Left colon (tissue), 2 donors: ENCODE data around the gene KCNS3. TPM values are rescaled to one million over a fixed set of nuclear protein-coding genes. Genes with fewer than 3 reads are reported as not detected.

Experiments used
- ATAC-seq: fragments of 200-7000 bp; cut with Tn5 transposase; one replicate; pipeline ENCODE4 v1.9.1; 2020; ENCODE audit warnings: mild to moderate bottlenecking, moderate library complexity
- DNase-seq, 2 donors: peaks; one replicate each; pipeline ENCODE4 v3.0.0-alpha.2; 2020
- intact Hi-C, 2 donors: fragments of 100-400 bp; cut with DNase I in 1 of 2; cut with micrococcal nuclease in 1 of 2; formaldehyde crosslinking; loops; one replicate each; pipeline versions ENCODE4 v1.11.2 to v1.14.0; 2022; cut with DNase I, micrococcal nuclease
- total RNA-seq, 2 donors: library from RNA; stranded (reverse); fragmentation: NEBNext Ultra II Directional; extraction: Animal tissue kit (Norgen Biotek cat#: 25700); gene quantifications; one replicate each; pipeline ENCODE4 v1.2.1, GENCODE V29; 2021
- donor health status: DM: no; HTN: no; CAD: no.
- donor health status: DM: yes; HTN: yes; CAD: no.

KCNS3 gene
- total RNA-seq, 2 donors from 2014 or later: 19.0 to 21.2 TPM

DNA sequence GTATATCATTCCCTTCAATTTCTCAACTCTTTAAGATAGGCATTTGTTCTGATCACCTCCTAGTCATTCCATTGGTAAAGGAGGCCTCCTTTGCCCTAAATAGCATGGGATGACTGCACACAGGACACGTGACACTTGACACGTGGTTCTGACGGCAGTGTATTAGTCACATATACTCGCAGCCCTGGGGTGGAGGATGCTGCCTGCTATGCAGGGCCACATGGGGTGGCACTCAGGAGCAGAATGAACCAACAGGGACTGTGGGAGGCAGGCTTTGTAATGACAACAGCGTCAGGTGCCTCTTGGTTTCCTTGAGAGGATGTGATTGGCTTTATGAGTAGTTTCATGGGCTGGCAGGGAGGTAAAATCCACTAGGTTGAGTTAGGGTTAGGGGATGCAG, 9.3 kb upstream of the KCNS3 start:
- intact Hi-C loops: no loop called here
- DNase-seq: no peak
- ATAC-seq: no peak

DNA sequence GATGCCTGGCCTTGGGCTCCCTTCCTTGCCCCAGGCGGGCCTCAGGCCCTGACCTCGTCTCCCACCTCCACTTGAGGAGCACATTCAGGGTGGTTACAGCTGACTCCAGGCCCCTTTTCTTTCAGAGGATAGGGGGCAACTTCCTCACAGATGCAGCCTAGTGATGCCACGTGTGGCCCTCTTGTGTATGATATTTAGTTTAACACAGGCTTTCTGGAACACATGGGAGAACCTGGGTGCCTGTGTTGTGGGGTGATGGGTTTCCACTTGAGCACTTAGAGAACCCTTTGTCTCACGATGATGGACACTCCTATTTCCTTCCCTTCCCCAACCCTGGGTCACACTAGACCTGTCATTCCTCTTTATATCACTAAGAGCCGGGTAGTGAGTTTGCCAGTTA, 6.8 kb upstream of the KCNS3 start:
- no peak for DNase-seq
- intact Hi-C loops: no loop called here

DNA sequence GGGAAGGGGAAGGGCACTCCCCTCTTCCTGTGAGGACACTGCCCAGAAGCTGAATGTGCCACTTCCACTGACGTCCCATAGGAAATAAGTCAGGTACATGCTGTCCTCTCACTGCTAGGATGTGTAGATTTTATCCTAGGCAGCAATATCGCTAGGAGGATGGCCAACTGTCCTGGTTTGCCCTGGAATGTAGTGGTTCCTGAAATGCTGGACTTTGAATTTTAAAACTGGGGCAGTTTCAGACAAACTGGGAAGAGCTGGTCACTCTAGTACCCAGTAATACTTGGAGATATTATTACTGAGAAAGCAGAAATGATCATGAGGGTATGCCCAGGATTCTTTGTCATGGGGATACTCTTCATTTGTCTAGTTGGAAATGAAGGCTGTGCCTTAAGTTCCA, 5.4 kb upstream of the KCNS3 start:
- intact Hi-C loops: no loop called here
- DNase-seq: no peak
- ATAC-seq: no peak

More for the DNA sequence above, 6.8 kb upstream of the KCNS3 start:
- no peak for ATAC-seq

DNA sequence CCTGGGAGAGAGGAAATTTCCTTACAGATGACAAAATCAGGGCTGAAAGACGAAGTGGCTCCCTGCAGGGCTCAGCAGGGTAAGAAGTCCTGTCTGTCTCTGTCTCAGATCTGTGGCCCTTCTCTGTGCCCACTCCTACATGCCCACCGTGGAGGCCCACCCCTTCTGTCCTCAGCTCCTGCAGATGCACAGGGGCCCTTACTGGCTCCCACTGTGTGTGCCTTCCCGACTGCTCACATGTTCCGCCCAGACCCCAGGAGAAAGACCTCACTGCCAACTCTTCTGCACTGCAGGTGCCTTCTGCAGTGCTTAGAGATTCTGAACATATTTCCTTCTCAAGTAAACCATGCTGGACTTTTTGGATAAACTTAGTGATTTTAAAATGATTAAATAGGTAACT, 1.9 kb upstream of the KCNS3 start:
- intact Hi-C loops: no loop called here
- DNase-seq: no peak
- ATAC-seq: no peak

DNA sequence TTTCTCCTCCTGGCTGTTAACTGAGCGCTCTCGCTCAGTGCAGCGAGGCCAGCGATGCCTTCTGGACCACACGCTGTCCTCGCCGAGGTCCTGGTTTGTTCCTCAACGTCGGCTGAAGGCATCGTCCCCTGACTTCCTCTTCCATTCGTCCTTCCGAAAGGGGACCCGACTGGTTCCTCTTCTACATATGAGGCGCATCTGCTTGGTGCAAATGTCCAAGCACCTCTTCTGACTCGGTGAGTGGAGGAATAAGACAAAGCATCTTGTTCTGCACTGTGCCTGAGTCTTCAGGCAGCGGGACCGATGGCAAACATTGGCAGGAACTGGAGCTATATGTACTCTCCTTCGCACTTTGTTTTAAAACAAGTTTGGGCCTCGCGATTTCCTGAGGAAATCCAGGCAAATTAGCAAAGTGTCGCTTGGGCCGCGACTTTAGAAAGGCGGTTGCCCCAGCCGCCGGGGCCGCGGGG, 621 bp upstream of the KCNS3 start:
- ATAC-seq (no peak), DNase-seq (peak in 1 of 2 donors; percentile 26)
- intact Hi-C loops: no loop called here

DNA sequence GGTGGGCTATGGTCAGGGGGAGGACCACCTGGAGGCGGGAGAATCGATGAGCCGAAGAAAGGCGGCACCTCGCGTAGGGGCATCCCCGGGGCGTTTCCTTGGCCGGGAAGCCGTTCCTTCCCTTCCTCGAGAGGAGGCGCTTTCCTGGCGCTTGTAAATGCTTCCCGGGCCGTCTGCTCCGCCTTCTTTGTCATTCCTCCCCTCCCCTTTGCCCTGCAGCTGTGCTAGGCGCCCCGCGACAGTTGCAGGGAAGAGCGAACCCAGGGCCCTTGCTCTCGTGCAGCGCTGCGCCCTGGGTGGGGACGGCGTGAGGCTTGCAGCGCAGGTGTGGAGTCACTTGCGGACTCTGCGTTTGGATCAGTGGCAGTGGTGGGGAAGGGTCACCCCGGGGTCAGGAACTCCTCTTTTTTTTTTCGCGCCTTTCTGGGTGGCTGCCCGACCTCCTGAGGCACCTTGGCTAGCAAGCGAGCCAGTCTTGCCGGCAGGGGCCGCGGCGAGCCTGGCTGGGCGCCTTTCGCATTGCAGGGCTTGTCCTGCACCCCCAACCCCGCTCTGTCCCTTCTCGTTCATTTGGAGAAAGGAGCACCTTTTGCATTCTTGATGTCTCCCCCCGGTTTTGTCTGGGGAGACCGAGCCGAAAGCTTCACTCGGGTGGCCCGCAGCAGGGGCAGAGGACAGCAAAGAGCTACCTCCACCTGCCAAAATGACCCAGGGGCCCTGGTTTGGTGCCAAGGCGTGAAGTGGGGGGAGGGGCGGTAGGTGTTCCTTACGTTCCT, 858 bp downstream of the KCNS3 start:
- DNase-seq (peak; percentile 83 to 90), ATAC-seq (peak; percentile 91)
- intact Hi-C loops: no loop called here

DNA sequence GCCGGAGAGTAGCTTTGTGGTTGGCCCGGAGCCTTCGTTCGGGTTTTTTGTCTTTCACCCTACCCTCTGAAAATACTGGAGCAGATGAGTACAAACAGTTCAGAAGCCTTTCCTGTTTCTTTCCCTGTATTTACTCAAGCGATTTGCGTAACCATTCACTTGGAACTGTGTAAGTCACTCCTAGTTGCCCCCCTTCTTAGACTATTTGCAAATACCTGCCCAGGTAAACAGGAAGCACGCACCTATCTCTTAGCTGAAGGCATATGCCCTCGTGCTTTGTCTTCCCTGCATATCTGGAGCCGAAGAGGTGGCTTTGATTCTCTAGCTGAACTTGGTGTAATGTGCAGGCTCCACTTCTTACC, 1.4 kb downstream of the KCNS3 start:
- intact Hi-C loops: no loop called here
- DNase-seq (no peak), ATAC-seq (peak; percentile 11)

DNA sequence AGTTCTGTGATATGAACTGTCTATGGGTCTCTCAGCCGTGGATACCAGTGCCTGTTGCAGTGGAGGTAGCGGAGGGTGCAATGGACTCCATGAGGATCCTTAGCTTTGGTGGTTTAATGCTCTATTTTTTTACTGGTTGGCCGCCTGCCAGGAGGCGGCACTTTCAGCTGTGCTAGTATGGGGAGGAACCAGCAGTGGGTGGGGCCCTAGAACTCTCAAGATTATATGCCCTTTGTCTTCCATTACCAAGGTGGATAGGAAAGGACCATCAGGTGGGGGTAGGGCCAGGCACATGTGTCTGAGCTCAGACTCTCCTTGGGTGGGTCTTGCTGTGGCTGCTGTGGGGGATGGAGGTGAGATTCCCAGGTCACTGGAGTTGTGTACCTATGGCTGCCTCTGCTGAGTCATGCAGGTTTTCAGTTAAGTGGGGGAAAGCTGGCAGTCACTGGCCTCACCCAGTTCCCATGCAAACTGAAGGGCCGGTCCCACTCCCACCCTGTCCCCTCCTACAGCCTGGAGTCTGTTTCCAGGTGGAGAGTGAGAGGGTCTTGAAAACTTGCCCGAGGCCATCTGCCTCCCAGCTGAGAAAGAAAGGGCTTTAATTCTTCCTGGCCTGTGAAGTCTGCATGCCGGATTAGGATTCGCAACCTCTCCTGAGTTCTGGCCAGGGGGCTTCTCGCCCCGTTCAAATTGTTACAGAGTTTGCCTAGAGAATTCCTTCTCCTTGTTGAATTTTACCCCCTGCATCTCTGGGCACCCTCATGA, 14.5 kb downstream of the KCNS3 start:
- DNase-seq (peak; percentile 24 to 67), ATAC-seq (peak; percentile 86)
- intact Hi-C loops: no loop called here

DNA sequence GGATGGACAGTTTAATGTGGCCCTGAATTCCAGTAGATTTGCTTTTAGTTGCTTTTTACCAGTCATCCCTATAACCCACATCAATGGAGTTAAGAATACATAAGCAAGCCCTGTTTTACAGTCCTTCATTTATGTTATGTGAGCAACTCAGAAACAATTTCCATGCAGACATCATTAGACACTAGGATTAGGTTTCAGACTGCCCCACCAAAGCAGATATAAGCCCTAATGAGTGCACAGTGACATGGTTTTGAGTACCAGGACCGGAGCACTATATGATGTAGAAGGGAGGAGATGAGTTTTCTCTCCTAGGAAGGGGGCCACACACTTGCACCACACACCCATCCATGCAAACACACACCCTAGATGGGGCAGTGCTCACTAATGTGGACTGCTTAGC, 15.5 kb downstream of the KCNS3 start:
- DNase-seq (no peak), ATAC-seq (no peak)
- intact Hi-C loops: no loop called here

DNA sequence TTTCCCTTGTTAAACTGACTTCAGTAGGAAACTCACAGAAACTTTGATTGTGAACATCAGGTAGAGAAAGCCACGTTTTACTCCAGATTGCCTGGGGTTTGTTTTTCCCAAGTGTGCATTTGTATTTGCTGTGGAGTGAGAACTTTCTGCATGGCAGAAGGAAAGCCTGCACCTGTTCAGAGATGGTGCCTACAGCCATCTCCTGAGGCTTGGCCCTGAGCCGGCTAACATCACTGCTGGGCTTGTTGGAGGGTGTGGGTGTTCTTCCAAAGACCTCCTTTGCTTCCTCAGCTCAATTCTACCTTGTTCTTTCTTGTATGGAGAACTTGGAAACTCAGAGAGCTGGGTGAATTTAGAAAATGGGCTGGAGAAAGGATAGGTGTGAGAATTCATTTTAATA, 16.1 kb downstream of the KCNS3 start:
- intact Hi-C loops: no loop called here
- DNase-seq (no peak), ATAC-seq (no peak)

DNA sequence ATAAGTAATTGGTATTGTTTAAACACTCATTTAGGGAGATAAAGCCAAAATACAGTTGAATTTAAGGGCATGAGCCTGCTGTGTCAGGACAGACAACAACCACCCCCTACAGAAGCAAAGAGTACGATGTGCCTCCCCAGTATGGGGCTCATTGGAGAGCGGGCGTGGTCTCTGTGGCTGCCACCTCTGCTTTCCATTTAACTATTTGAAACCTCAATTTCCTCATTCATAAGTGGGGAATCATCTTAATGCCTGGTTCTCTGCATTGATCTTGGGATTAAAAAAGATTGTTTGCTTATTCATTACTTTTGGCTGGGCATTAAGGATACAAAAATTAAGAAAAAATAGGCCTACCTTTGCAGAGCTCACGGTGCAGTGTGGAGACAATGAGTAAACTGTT, 21.4 kb downstream of the KCNS3 start:
- intact Hi-C loops: no loop called here
- DNase-seq (no peak), ATAC-seq (no peak)

DNA sequence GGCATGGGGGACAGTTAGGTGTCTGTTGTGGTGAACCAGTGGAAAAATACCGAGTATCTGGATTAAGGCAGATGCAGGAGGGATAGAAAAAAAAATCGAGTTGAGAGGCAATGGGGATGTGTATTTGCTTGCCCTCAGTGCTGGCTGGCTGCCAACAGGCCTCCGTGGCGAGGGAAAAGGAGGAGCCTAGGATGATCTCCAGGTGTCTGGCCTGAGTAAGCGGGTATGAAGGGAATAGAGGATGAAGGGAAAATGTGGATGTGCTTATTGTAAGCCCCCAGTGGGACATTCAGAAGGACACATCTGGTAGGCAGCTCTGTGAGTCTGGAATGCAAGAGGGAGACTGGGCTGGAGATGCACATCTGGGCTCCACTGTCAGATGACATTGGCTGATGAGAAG, 22.8 kb downstream of the KCNS3 start:
- peak in 1 of 2 donors; percentile 42 for DNase-seq
- intact Hi-C loops: no loop called here
- peak; percentile 26 for ATAC-seq

DNA sequence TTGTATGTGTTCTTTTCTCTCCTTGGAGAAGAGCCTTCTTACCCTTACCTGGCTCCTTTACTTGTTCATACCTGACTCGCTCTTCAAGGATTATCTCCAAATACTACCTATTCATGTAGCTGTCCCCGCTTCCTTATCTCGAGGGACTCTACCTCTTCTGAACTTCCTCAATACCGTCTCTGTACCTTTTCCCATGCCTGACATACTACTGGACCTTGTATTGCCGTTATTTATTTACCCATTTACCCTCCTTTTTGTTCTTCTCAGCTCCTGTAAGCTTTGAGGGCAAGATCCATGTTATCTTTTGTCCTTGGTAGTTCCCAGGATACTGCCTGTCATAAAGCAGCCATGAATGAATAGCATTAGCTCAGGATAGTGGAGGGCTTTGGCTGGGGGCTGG, 32.5 kb downstream of the KCNS3 start:
- intact Hi-C loops: no loop called here
- DNase-seq (no peak), ATAC-seq (peak; percentile 83)

DNA sequence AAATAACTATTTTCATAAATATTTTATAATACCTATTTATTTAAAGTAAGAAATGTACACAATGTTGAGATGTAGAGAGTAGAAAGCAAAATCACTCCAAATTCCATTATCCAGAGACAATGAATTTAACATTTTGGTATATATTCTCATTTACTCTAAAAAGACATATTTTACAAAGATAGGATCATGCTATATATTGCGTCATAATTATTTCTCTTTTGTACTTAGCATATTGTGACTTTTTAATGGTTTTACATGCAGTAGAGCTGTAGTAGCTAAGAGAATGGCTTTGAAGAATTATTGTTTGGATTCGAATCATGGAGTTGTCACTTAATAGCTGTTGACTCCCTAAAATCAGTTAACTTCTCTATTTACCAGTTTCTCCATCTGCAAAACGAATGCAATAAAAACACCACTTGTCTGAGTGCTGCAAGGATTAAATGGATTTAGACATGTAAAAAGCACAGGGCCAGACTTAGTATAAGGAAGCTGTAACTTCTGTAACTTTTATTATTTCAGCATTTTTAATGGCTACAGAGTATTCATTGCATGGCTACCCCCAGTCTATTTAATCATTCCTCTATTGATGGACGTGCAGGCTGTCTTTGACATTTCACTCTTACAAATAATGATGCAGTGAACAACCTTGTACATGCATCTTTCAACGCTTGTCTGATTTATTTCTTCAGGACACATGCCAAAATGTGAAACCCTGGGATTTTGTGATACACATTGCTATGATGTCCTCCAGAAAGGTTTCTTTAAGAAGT, 33.2 kb downstream of the KCNS3 start:
- DNase-seq (no peak), ATAC-seq (no peak)
- intact Hi-C loops: no loop called here

DNA sequence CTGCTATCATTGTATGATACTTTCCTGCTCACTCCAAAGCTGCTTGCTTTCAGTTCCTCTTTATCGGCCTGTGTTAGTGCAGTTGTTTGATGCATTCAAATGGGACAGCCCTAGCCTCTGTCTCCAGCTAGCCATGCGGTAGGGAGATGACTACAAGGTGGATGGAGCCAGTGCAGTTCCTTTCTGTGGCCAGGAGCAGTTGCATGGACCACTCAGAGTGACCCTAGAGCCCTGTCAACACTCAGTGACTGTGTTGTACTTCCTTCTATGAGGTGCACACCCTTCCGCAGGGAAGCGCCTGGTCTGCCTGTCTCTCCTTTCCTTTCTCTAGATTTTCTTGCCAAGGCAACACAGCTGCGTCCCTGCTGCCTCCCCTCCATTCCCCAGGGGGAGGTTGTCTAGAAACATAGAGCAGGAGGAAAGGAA, 33.8 kb downstream of the KCNS3 start:
- ATAC-seq (peak; percentile 34), DNase-seq (no peak)
- intact Hi-C loops: no loop called here

DNA sequence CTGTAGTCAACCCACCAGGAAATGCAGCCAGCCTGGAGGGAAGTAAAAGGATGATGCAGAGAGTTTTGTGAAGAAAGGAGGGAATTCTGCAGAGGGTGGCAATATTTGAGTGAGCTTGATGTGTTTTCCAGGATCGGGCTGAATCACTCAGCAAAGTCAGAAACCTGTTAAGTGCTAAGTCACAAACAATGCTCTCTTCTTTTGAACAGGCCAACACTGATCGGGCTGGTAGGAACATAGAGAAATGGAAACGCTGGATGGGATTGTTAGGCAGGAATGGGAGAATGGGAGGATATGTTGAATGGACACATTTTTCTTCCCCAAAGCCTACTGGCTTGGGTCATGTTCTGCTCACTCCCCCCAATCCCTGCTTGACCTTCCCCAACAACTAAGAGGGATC, 36.6 kb downstream of the KCNS3 start:
- intact Hi-C loops: no loop called here
- ATAC-seq: no peak
- DNase-seq: no peak

DNA sequence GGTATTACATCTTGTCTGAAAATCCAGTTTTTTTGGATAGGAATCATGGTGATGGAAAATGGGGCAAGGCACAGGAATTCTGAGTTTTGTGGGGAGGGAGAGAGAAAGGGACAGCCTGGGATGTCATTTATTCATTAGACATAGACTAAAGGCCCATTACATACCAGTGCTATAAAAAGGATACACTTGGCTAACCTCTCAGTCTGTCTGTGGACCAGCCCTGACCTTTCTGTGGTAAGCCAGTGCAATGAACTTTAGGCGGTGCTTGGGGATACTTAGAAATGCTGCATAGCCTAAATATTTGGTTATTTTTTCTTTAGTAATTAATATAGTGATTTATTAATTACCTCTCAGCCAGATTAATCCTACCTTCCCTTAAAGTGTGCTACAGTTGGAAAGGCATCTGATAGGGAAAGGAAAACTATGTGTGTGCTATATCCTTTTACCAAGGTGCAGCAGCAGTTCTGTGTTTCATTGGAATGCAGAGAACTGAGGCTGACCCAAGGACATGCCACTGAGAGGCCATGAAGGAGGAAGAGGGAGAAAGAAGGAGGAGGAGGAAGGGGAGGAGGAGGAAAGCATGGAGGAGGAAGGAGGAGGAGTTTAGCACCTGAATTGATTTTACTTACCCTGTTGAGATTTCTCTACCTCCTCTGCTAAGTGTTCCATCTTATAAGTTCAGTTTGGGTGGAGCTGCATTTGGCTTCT, 37.5 kb downstream of the KCNS3 start:
- no peak for DNase-seq

DNA sequence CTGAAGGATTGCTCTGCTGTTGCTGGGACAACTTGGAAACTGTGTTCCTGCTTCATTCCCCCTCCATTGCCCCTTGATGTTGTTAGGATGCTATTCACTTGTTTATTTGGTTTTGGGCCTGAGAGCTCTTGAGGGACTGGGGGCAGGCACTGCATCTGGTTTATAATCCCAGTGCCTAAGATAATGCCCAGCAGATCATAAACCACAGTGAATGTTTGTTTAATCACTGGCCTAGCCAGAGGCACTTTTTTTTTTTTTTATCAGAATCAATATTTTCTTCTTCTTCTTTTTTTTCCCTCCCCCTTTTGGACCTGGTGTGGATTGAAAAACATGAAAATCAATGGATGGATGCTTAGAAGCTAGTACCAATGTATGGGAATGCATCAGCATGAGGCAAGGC, 38.1 kb downstream of the KCNS3 start:
- no peak for DNase-seq
- ATAC-seq: peak; percentile 40
- intact Hi-C loops: no loop called here

More for the DNA sequence above, 37.5 kb downstream of the KCNS3 start:
- ATAC-seq: peak; percentile 39
- intact Hi-C loops: no loop called here

DNA sequence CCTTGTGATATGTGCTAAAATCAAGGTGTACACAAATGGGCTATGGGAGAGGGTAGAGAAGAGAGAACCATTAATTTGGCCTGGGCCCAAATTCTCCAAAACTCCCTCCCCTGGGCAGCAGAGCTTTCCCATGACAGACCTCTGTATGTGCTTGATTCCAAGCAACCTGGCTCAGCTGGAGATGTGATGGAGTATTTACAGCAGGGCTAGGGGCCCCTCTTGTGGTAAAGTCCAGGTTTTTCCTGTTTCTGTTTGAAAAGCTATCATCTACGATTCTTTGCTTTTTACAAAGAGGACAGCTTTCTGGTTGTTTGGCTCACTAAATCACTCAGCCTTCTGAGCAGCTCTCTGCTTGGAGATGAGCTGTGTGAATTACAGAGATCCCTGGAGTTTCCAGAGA, 40.3 kb downstream of the KCNS3 start:
- no peak for DNase-seq
- intact Hi-C loops: no loop called here
- no peak for ATAC-seq
